Fibroblast of the aortic adventitia (primary cell): ENCODE data around the gene OGFOD2. TPM values are rescaled to one million over a fixed set of nuclear protein-coding genes. Genes with fewer than 3 reads are reported as not detected.
"Not testable (repeated sequence)": the region's sequence is repeated elsewhere in the genome, so short reads cannot be mapped to it uniquely, and the experiment has no call there.

Experiments used
- DNase-seq: peaks from one replicate; pipeline ENCODE4 v3.0.0-alpha.2; 2010; ENCODE audit warnings: low read depth
- H3K4me3 ChIP-seq: 2 replicates; pipeline ENCODE4 v1.5.1; 2011; ENCODE audit warnings: low read depth, mild to moderate bottlenecking, control low read depth, low read length, moderate library complexity
- total RNA-seq: library from RNA; depleted of rRNA; stranded (reverse); fragments of >200 nt; gene quantifications from 2 replicates; pipeline ENCODE4 v1.2.3, GENCODE V29; 2012; ENCODE audit warnings: low replicate concordance
- TF ChIP-seq, protein P1 (sequence below): IDR thresholded peaks from 2 replicates; pipeline ENCODE4 v1.5.1; 2011; ENCODE audit warnings: mild to moderate bottlenecking, low read length, control low read depth, inconsistent platforms; ENCODE audit not compliant: insufficient read depth

OGFOD2 gene
- total RNA-seq, 1 donor = 10.3 TPM

DNA sequence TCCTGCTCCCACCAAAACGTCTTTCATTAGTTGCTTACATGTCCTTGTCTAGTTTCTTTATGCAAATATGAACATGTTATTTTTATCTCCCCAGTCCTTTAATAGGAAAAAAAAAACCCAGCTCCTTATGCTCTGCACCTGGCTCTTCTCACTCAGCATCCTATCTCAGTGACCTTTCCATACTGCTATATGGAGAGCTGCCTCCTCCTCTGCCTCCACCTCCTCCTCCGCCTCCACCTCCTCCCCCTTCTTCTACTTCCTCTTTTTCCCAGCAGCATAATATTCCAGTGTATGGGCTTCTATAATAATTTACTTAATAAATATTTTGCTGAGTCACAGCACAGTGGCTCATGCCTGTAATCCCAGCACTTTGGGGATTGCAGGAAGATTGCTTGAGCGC is 40.3 kb upstream of the OGFOD2 start:
- no peak for DNase-seq
- H3K4me3 ChIP-seq = no peak overlapping the region
- TF ChIP-seq, protein P1, sequence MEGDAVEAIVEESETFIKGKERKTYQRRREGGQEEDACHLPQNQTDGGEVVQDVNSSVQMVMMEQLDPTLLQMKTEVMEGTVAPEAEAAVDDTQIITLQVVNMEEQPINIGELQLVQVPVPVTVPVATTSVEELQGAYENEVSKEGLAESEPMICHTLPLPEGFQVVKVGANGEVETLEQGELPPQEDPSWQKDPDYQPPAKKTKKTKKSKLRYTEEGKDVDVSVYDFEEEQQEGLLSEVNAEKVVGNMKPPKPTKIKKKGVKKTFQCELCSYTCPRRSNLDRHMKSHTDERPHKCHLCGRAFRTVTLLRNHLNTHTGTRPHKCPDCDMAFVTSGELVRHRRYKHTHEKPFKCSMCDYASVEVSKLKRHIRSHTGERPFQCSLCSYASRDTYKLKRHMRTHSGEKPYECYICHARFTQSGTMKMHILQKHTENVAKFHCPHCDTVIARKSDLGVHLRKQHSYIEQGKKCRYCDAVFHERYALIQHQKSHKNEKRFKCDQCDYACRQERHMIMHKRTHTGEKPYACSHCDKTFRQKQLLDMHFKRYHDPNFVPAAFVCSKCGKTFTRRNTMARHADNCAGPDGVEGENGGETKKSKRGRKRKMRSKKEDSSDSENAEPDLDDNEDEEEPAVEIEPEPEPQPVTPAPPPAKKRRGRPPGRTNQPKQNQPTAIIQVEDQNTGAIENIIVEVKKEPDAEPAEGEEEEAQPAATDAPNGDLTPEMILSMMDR = no peak

GRCh38 chr12:122935318-122935717 is 39.7 kb upstream of the OGFOD2 start:
- no peak overlapping the region for H3K4me3 ChIP-seq

DNA sequence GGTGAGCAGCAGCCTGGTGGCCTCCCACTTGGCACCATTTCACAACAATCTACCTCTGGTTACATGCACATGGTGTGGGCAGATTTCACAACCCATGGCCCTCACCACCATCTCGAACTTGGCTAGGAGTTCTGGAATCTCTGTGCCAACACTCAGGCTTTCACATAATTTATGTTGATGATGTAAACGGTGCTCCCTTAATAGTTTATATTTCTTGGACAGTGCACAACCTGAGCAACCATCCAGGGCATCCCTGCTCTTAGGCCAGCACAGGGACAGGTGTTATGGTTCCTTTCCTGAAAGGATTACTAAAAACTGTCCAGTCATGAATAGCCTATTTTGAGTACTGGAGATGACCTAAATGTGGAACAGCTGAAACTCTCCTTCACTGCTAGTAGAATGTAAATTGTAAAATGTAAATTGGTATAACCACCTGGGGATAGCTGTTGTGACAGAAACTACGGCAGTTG is 37.4 kb upstream of the OGFOD2 start:
- TF ChIP-seq, protein P1 = no peak
- no peak overlapping the region for H3K4me3 ChIP-seq
- DNase-seq = no peak

More at GRCh38 chr12:122935318-122935717, 39.7 kb upstream of the OGFOD2 start:
- no peak for DNase-seq
- TF ChIP-seq, protein P1 = no peak

GRCh38 chr12:122939125-122939524 is 35.9 kb upstream of the OGFOD2 start:
- no peak for DNase-seq
- no peak overlapping the region for H3K4me3 ChIP-seq
- TF ChIP-seq, protein P1 = no peak

- not testable (repeated sequence) for H3K4me3 ChIP-seq
- peak; percentile 62 for DNase-seq
Measured at GRCh38 chr12:122941351-122941750, 33.7 kb upstream of the OGFOD2 start.

DNA sequence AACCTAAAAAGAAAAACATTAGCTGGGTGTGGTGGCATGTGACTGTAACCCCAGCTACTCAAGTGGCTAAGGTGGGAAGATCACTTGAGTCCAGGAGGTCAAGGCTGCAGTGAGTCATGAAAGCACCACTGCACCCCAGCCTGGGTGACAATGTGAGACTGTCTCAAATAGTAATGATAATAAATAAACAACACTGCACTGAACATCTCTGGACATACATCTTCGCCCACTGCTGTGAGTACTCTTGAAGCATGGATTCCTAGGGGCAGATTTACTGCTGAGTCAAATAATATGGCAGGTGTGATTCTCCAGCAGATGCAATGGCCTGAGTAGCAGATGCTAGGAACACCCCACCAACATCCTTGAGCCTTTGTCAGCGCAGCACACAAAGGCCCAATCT is 32.4 kb upstream of the OGFOD2 start:
- no peak for DNase-seq
- no peak overlapping the region for H3K4me3 ChIP-seq
- TF ChIP-seq, protein P1 = no peak

GRCh38 chr12:122943196-122943595 is 31.8 kb upstream of the OGFOD2 start:
- no peak overlapping the region for H3K4me3 ChIP-seq
- TF ChIP-seq, protein P1 = no peak
- DNase-seq = no peak
